Tibial nerve (tissue), 4 donors: ENCODE measurements around the gene EVX1. TPM values are rescaled to one million over a fixed set of nuclear protein-coding genes. Genes with fewer than 3 reads are reported as not detected.

Experiments
- DNase-seq, 2 donors: peaks; one replicate each; pipeline ENCODE4 v3.0.0-alpha.2; 2019; ENCODE audit warnings: low spot score in 2 of 2
- H3K27ac ChIP-seq, 4 donors: fragments of 200-600 bp; sonication (generic) in 3 of 4; one replicate each; pipeline ENCODE4 v1.5.1; 2017 to 2019; ENCODE audit warnings: mild to moderate bottlenecking in 1 of 4
- H3K27me3 ChIP-seq, 2 donors: fragments of 200-600 bp; sonication (generic) in 1 of 2; one replicate each; pipeline versions ENCODE4 v1.5.1 to v1.6.0; 2017 to 2019
- H3K36me3 ChIP-seq, 3 donors: fragments of 200-600 bp; sonication (generic); one replicate each; pipeline ENCODE4 v1.5.1; 2018 to 2019
- H3K4me1 ChIP-seq, 4 donors: fragments of 200-600 bp; sonication (generic) in 3 of 4; one replicate each; pipeline ENCODE4 v1.5.1; 2017 to 2019
- H3K4me3 ChIP-seq, 4 donors: fragments of 200-600 bp; sonication (generic) in 3 of 4; one replicate each; pipeline ENCODE4 v1.5.1; 2017 to 2019; ENCODE audit warnings: mild to moderate bottlenecking in 1 of 4, moderate library complexity in 1 of 4
- H3K9me3 ChIP-seq, 4 donors: fragments of 200-600 bp; sonication (generic) in 3 of 4; one replicate each; pipeline ENCODE4 v1.5.1; 2017 to 2019
- CTCF ChIP-seq, 5 experiments: fragments of 200-600 bp in 3 of 5; fragments of 450-650 bp in 2 of 5; sonication (generic) in 3 of 5; IDR thresholded peaks; one replicate each; pipeline ENCODE4 v1.5.1; 2016 to 2019; ENCODE audit warnings: antibody characterized with exemption in 5 of 5, mild to moderate bottlenecking in 3 of 5, moderate library complexity in 2 of 5
- EP300 ChIP-seq, 2 donors: sonication (generic); formaldehyde crosslinking; IDR thresholded peaks; one replicate each; pipeline ENCODE4 v1.6.1; 2017; ENCODE audit warnings: antibody characterized with exemption in 2 of 2, mild to moderate bottlenecking in 1 of 2
- POLR2A ChIP-seq, 2 donors: fragments of 450-650 bp; IDR thresholded peaks; one replicate each; pipeline ENCODE4 v1.6.1; 2017; ENCODE audit warnings: antibody characterized with exemption in 2 of 2, mild to moderate bottlenecking in 2 of 2, moderate library complexity in 2 of 2
- WGBS, 2 donors: methylation state at CpG; one replicate each; pipeline ENCODE4 v1.1.5; 2018; 5-methylcytosine and 5-hydroxymethylcytosine counted together
- total RNA-seq, 4 donors: library from RNA; depleted of rRNA; stranded (reverse); fragments of >200 nt; gene quantifications; one replicate each; pipeline ENCODE4 v1.1.0, GENCODE V29; 2016

The EVX1 gene
- total RNA-seq, 4 donors from 2014 or later = not detected

- TF ChIP-seq CTCF (IDR thresholded peaks at IDR 0.05) = no peak
- no peak for TF ChIP-seq EP300 (IDR thresholded peaks at IDR 0.05)
- TF ChIP-seq POLR2A (IDR thresholded peaks at IDR 0.05) = no peak
- H3K4me3 ChIP-seq = no peak overlapping the region
- DNase-seq = no peak
- no peaks in the 10 kb centered on the region for H3K9me3 ChIP-seq
- H3K4me1 ChIP-seq = no peaks in the 10 kb centered on the region
- H3K27ac ChIP-seq = no peak overlapping the region
- H3K36me3 ChIP-seq = no peaks in the 10 kb centered on the region
- WGBS, 2 donors = 67 to 68% methylated on average over 5 of the region's 5 CpGs
- H3K27me3 ChIP-seq = peaks cover 0 to under 1% of the 10 kb centered on the region in 2 donors
Measured at GRCh38 chr7:27260211-27260610, 17.6 kb downstream of the EVX1 start.

GRCh38 chr7:27262121-27262520 is 19.5 kb downstream of the EVX1 start:
- no peak for DNase-seq
- H3K27me3 ChIP-seq = no peaks in the 10 kb centered on the region
- H3K4me1 ChIP-seq = no peaks in the 10 kb centered on the region
- WGBS, 2 donors = 91 to 94% methylated on average over 4 of the region's 4 CpGs
- no peak overlapping the region for H3K27ac ChIP-seq
- no peaks in the 10 kb centered on the region for H3K9me3 ChIP-seq
- H3K36me3 ChIP-seq = no peaks in the 10 kb centered on the region
- TF ChIP-seq POLR2A (IDR thresholded peaks at IDR 0.05) = no peak
- no peak for TF ChIP-seq CTCF (IDR thresholded peaks at IDR 0.05)
- no peak for TF ChIP-seq EP300 (IDR thresholded peaks at IDR 0.05)
- H3K4me3 ChIP-seq = no peak overlapping the region

- no peak overlapping the region for H3K4me3 ChIP-seq
- no peak overlapping the region for H3K27ac ChIP-seq
- no peaks in the 10 kb centered on the region for H3K4me1 ChIP-seq
- H3K9me3 ChIP-seq = peaks cover 0 to 4% (median 2%) of the 10 kb centered on the region in 4 donors
- no peaks in the 10 kb centered on the region for H3K36me3 ChIP-seq
- WGBS, 2 donors = 88% methylated on average over 2 of the region's 2 CpGs
- no peak for DNase-seq
- TF ChIP-seq POLR2A (IDR thresholded peaks at IDR 0.05) = no peak
- TF ChIP-seq EP300 (IDR thresholded peaks at IDR 0.05) = no peak
- no peak for TF ChIP-seq CTCF (IDR thresholded peaks at IDR 0.05)
- no peaks in the 10 kb centered on the region for H3K27me3 ChIP-seq
Measured at GRCh38 chr7:27263781-27264180, 21.2 kb downstream of the EVX1 start.

- TF ChIP-seq POLR2A (IDR thresholded peaks at IDR 0.05) = no peak
- no peak for TF ChIP-seq EP300 (IDR thresholded peaks at IDR 0.05)
- no peak for TF ChIP-seq CTCF (IDR thresholded peaks at IDR 0.05)
- DNase-seq = no peak
- H3K36me3 ChIP-seq = no peaks in the 10 kb centered on the region
- no peaks in the 10 kb centered on the region for H3K4me1 ChIP-seq
- no peak overlapping the region for H3K4me3 ChIP-seq
- peaks cover 0 to 49% (median 8%) of the 10 kb centered on the region in 4 donors for H3K9me3 ChIP-seq
- H3K27ac ChIP-seq = no peak overlapping the region
- 84 to 85% methylated on average over 14 of the region's 14 CpGs for WGBS, 2 donors
- H3K27me3 ChIP-seq = no peaks in the 10 kb centered on the region
Measured at GRCh38 chr7:27269455-27269854, 26.9 kb downstream of the EVX1 start.

- no peak for TF ChIP-seq CTCF (IDR thresholded peaks at IDR 0.05)
- TF ChIP-seq EP300 (IDR thresholded peaks at IDR 0.05) = no peak
- TF ChIP-seq POLR2A (IDR thresholded peaks at IDR 0.05) = no peak
Measured at GRCh38 chr7:27271384-27271783, 28.8 kb downstream of the EVX1 start.

More at GRCh38 chr7:27271384-27271783, 28.8 kb downstream of the EVX1 start:
- no peak for DNase-seq
- 95% methylated on average over 1 of the region's 1 CpG for WGBS, 2 donors
- H3K27ac ChIP-seq = no peak overlapping the region
- peaks cover 0 to 50% (median 8%) of the 10 kb centered on the region in 4 donors for H3K9me3 ChIP-seq
- no peaks in the 10 kb centered on the region for H3K36me3 ChIP-seq
- no peaks in the 10 kb centered on the region for H3K27me3 ChIP-seq
- no peaks in the 10 kb centered on the region for H3K4me1 ChIP-seq
- no peak overlapping the region for H3K4me3 ChIP-seq
